Stimulated activated CD4-positive, alpha-beta T cell treated with anti-CD3 and anti-CD28 coated beads, Interleukin-2, amount 100 ng/mL, for 24 hours (primary cell): ENCODE measurements around the gene UBP1.
"Not testable (repeated sequence)": the region's sequence is repeated elsewhere in the genome, so short reads cannot be mapped to it uniquely, and the experiment has no call there.

Source experiments
- DNase-seq, 2 donors: peaks; one replicate each; pipeline ENCODE4 v3.0.0-alpha.2; 2020

UBP1 gene

GRCh38 chr3:33388374-33389100, 51.7 kb downstream of the UBP1 start:
- no peak for DNase-seq

- DNase-seq: no peak
These were observed 53.6 kb downstream of the UBP1 start for GRCh38 chr3:33386631-33387030.

GRCh38 chr3:33385423-33385822, 54.8 kb downstream of the UBP1 start:
- peak; percentile 20 to 56 for DNase-seq

- DNase-seq: no peak
These were observed 56.3 kb downstream of the UBP1 start for GRCh38 chr3:33383951-33384350.

- no peak for DNase-seq
These were observed 59.6 kb downstream of the UBP1 start for GRCh38 chr3:33380653-33381052.

- no peak for DNase-seq
These were observed 62.3 kb downstream of the UBP1 start for GRCh38 chr3:33377931-33378330.

- no peak for DNase-seq
These were observed 62.7 kb downstream of the UBP1 start for GRCh38 chr3:33377489-33377888.

GRCh38 chr3:33373082-33373437, 67.1 kb downstream of the UBP1 start:
- DNase-seq: no peak

- peak; percentile 46 for DNase-seq
These were observed 67.8 kb downstream of the UBP1 start for GRCh38 chr3:33372218-33373081.

GRCh38 chr3:33364531-33365128, 75.6 kb downstream of the UBP1 start:
- no peak for DNase-seq

GRCh38 chr3:33364060-33364459, 76.1 kb downstream of the UBP1 start:
- DNase-seq: no peak

GRCh38 chr3:33363113-33363800, 76.9 kb downstream of the UBP1 start:
- no peak for DNase-seq

- no peak for DNase-seq
These were observed 79.9 kb downstream of the UBP1 start for GRCh38 chr3:33360136-33360825.

GRCh38 chr3:33358172-33358781, 81.9 kb downstream of the UBP1 start:
- no peak for DNase-seq

- DNase-seq: no peak
These were observed 84.6 kb downstream of the UBP1 start for GRCh38 chr3:33355611-33356010.

- DNase-seq: no peak
These were observed 100.4 kb downstream of the UBP1 start for GRCh38 chr3:33339758-33340157.

- not testable (repeated sequence) for DNase-seq
These were observed 101.2 kb downstream of the UBP1 start for GRCh38 chr3:33338936-33339465.
